Thyroid gland (tissue), 4 donors: ENCODE data around the gene IL21R. TPM values are rescaled to one million over a fixed set of nuclear protein-coding genes. Genes with fewer than 3 reads are reported as not detected.

Experiments used
- DNase-seq, 2 donors: peaks; one replicate each; pipeline ENCODE4 v3.0.0-alpha.2; 2019
- H3K27ac ChIP-seq, 3 donors: fragments of 200-600 bp; sonication (generic); 1 replicate in 2 of 3; 2 replicates in 1 of 3; pipeline ENCODE4 v1.5.1; 2016 to 2019; ENCODE audit warnings: mild to moderate bottlenecking in 1 of 3, moderate library complexity in 1 of 3
- H3K27me3 ChIP-seq: fragments of 200-600 bp; sonication (generic); one replicate; pipeline ENCODE4 v1.5.1; 2019
- H3K36me3 ChIP-seq, 2 donors: fragments of 200-600 bp; sonication (generic); one replicate each; pipeline ENCODE4 v1.5.1; 2016 to 2019
- H3K4me1 ChIP-seq, 2 donors: fragments of 200-600 bp; sonication (generic); one replicate each; pipeline ENCODE4 v1.5.1; 2017 to 2019
- H3K4me3 ChIP-seq, 3 donors: fragments of 200-600 bp; sonication (generic); replicated peaks in 1 of 3; 1 replicate in 2 of 3; 2 replicates in 1 of 3; pipeline ENCODE4 v1.5.1; 2016; ENCODE audit warnings: mild to moderate bottlenecking in 1 of 3
- H3K9me3 ChIP-seq: fragments of 200-600 bp; sonication (generic); one replicate; pipeline ENCODE4 v1.5.1; 2017
- POLR2A ChIP-seq, 2 donors: fragments of 450-650 bp; IDR thresholded peaks; one replicate each; pipeline ENCODE4 v1.6.1; 2017; ENCODE audit warnings: antibody characterized with exemption in 2 of 2, mild to moderate bottlenecking in 2 of 2, moderate library complexity in 1 of 2
- WGBS, 2 donors: methylation state at CpG; one replicate each; pipeline ENCODE4 v1.1.5; 2017; 5-methylcytosine and 5-hydroxymethylcytosine counted together
- intact Hi-C: fragments of 100-400 bp; cut with DNase I; formaldehyde crosslinking; loops from one replicate; pipeline ENCODE4 v1.15.1; 2023
- total RNA-seq, 4 donors: library from RNA; depleted of rRNA; stranded (reverse); fragments of >200 nt; gene quantifications; one replicate each; pipeline ENCODE4 v1.2.3, GENCODE V29; 2016
- TF ChIP-seq, protein P1 (sequence below), 6 experiments: fragments of 200-600 bp in 3 of 6; fragments of 450-650 bp in 3 of 6; sonication (generic) in 3 of 6; IDR thresholded peaks; one replicate each; pipeline ENCODE4 v1.5.1; 2016 to 2019; ENCODE audit warnings: antibody characterized with exemption in 6 of 6, mild to moderate bottlenecking in 2 of 6, inconsistent platforms in 1 of 6, moderate library complexity in 1 of 6

Gene IL21R
- total RNA-seq, 4 donors from 2014 or later, result 0.11 to 0.88 (median 0.32) TPM

DNA sequence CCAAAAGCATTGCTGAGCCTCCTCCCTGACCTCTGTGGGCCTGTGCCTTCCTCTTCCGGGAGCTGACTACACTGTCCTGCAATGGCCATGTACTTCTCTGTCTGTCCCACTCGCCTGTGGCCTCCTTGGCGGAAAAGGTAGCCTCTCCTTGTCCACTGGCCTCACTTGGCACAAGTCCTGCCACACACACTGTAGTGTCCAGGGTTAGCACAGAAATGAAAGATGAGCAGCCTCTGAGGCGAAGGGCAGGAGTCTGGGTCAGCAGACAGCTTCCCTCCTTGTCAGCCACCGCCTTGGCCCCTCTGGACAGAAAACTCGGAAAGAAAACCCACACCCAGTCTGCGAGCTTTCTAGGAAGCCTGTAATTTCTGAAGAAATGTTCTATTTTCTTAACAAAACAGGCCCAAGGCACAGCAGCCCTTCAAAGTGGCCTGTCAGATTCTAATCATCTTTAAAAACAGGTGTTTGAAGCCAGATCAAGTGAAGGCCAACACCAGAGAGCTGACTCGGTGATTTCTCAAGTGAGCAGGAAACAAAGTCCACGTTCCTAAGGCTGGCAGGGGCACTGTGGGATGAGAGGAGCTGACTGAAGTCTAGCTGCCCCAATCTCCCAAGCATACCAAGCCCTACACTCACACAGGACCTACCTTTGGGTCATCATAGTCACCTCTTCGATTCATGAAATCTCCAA lies 80.6 kb downstream of the IL21R start:
- peaks cover 12% of the 10 kb centered on the region in 2 donors for H3K4me1 ChIP-seq
- H3K36me3 ChIP-seq, result peaks cover 82 to 88% of the 10 kb centered on the region in 2 donors
- intact Hi-C loops, result no loop called here
- H3K4me3 ChIP-seq, result no peak overlapping the region
- 78 to 86% methylated on average over 10 of the region's 10 CpGs for WGBS, 2 donors
- no peaks in the 10 kb centered on the region for H3K27me3 ChIP-seq
- DNase-seq, result peak; percentile 25 to 38
- TF ChIP-seq, protein P1, sequence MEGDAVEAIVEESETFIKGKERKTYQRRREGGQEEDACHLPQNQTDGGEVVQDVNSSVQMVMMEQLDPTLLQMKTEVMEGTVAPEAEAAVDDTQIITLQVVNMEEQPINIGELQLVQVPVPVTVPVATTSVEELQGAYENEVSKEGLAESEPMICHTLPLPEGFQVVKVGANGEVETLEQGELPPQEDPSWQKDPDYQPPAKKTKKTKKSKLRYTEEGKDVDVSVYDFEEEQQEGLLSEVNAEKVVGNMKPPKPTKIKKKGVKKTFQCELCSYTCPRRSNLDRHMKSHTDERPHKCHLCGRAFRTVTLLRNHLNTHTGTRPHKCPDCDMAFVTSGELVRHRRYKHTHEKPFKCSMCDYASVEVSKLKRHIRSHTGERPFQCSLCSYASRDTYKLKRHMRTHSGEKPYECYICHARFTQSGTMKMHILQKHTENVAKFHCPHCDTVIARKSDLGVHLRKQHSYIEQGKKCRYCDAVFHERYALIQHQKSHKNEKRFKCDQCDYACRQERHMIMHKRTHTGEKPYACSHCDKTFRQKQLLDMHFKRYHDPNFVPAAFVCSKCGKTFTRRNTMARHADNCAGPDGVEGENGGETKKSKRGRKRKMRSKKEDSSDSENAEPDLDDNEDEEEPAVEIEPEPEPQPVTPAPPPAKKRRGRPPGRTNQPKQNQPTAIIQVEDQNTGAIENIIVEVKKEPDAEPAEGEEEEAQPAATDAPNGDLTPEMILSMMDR (IDR thresholded peaks at IDR 0.05), result no peak
- TF ChIP-seq POLR2A (IDR thresholded peaks at IDR 0.05), result no peak
- no peaks in the 10 kb centered on the region for H3K9me3 ChIP-seq
- H3K27ac ChIP-seq, result peak overlapping the region; percentile 11 to 66 (median 19)

DNA sequence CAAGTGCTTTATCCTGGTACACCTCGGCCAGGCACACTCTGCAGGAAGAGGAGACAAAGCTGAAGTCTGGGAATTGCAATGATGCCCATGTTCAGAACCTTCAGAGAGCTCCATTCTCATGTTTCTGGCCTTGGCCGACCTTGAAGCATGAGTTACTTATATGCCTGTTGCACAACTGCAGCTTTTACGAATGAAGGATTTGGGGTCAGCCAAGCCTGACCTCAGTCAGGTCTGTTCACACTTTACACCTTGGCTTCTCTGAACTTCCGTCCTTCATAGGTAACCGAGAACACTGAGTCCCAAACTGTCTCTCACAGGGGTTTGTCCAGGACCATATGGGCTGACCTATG lies 81.1 kb downstream of the IL21R start:
- 71 to 74% methylated on average over 5 of the region's 5 CpGs for WGBS, 2 donors
- H3K4me3 ChIP-seq, result no peak overlapping the region
- no peaks in the 10 kb centered on the region for H3K9me3 ChIP-seq
- H3K27me3 ChIP-seq, result no peaks in the 10 kb centered on the region
- H3K4me1 ChIP-seq, result peaks cover 12% of the 10 kb centered on the region in 2 donors
- DNase-seq, result peak in 1 of 2 donors; percentile 26
- peaks cover 82 to 88% of the 10 kb centered on the region in 2 donors for H3K36me3 ChIP-seq
- H3K27ac ChIP-seq, result peak overlapping the region in 2 of 3 donors; percentile 12 to 66
- intact Hi-C loops, result no loop called here
- no peak for TF ChIP-seq POLR2A (IDR thresholded peaks at IDR 0.05)
- TF ChIP-seq, protein P1 (IDR thresholded peaks at IDR 0.05), result no peak

DNA sequence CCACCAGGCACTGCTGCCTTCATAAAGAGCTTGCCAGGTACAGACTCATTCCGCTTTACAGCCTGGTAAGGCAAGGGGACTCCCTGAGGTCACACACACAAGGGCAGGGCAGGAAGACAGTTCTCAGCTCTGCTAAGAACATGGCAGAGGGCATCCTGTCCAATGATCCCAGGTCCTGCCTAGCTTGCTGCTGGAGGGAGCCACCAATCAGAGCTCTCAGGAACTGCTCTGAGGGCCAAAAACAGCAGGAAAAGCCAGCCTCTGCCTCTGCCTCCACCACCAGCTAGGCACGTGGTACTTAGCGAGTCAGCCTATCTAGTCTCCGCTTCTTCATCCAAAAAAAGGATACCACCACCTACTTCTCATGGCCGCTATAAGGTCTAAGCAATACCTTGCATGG lies 81.7 kb downstream of the IL21R start:
- Histone ChIP-seq H3K36me3 (peaks cover 83 to 88% of the 10 kb centered on the region in 2 donors), H3K4me3 (no peak overlapping the region), H3K9me3 (no peaks in the 10 kb centered on the region), H3K27me3 (no peaks in the 10 kb centered on the region), H3K4me1 (peaks cover 12% of the 10 kb centered on the region in 2 donors), H3K27ac (peak overlapping the region in 1 of 3 donors; percentile 18)
- 94% methylated on average over 5 of the region's 5 CpGs for WGBS, 2 donors
- intact Hi-C loops, result no loop called here
- TF ChIP-seq, protein P1 (IDR thresholded peaks at IDR 0.05), result no peak
- TF ChIP-seq POLR2A (IDR thresholded peaks at IDR 0.05), result no peak
- DNase-seq, result no peak

DNA sequence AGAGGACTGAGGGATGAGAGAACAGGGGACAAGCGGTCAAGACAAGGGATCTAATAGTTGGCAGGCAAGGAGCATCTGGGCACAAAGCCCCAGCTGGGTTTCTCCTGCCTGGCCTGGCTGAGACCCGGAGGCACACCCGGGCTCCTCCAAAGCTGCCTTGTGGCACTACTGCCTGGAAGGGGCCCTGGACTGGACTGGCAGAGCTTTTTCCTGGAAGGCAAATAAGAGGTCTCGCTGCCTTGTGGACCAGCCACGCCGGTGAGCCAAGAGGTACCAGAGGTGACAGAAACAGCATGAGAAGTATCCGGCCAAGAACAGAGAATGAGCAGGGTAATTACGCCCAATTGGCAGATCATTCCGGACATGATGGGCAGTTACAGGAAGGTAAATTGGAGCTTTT lies 83.2 kb downstream of the IL21R start:
- no peak for DNase-seq
- peaks cover 92 to 98% of the 10 kb centered on the region in 2 donors for H3K36me3 ChIP-seq
- H3K27me3 ChIP-seq, result no peaks in the 10 kb centered on the region
- TF ChIP-seq, protein P1 (IDR thresholded peaks at IDR 0.05), result no peak
- TF ChIP-seq POLR2A (IDR thresholded peaks at IDR 0.05), result no peak
- 96 to 98% methylated on average over 9 of the region's 9 CpGs for WGBS, 2 donors
- H3K27ac ChIP-seq, result no peak overlapping the region
- intact Hi-C loops, result no loop called here
- H3K9me3 ChIP-seq, result no peaks in the 10 kb centered on the region
- H3K4me1 ChIP-seq, result peaks cover 12% of the 10 kb centered on the region in 2 donors
- H3K4me3 ChIP-seq, result no peak overlapping the region

DNA sequence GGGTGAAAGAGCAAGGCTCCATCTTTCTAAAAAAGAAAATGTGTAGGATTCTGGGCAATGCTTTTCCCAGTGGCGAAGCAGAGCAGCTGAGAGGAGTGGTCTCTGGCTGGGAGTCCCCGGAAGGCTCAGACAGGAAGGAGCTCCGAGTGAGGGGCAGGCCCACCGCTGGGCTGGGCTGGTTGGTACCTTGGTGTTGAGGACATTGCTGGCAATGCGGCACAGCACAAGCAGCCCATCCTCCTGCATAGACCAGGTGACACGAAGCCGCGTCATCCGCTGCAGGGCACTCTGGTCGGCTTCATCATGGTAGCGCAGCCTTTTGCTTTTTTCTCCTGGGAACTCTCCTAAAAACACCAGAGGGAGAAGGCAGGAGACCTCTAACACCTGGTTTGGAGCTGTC lies 83.8 kb downstream of the IL21R start:
- Histone ChIP-seq H3K4me3 (no peak overlapping the region), H3K27ac (no peak overlapping the region), H3K9me3 (no peaks in the 10 kb centered on the region), H3K36me3 (peaks cover 92 to 97% of the 10 kb centered on the region in 2 donors), H3K4me1 (peaks cover 12% of the 10 kb centered on the region in 2 donors), H3K27me3 (no peaks in the 10 kb centered on the region)
- TF ChIP-seq, protein P1 (IDR thresholded peaks at IDR 0.05), result no peak
- TF ChIP-seq POLR2A (IDR thresholded peaks at IDR 0.05), result no peak
- WGBS, 2 donors, result 92 to 93% methylated on average over 7 to 11 of the region's 11 CpGs
- DNase-seq, result no peak
- intact Hi-C loops, result no loop called here
